K562 (cell line): Measurements from ENCODE around the gene RPP21. TPM values are rescaled to one million over a fixed set of nuclear protein-coding genes. Genes with fewer than 3 reads are reported as not detected.

Experiments
- BHLHE40 ChIP-seq: IDR thresholded peaks from 2 replicates; pipeline ENCODE4 v1.6.1; 2011; ENCODE audit warnings: low read length, improper control_type of control experiment
- BRF2 ChIP-seq: IDR thresholded peaks from 3 replicates; pipeline ENCODE4 v1.6.1; 2011; ENCODE audit warnings: borderline replicate concordance, mild to moderate bottlenecking; ENCODE audit not compliant: insufficient read length, insufficient read depth
- CCNT2 ChIP-seq: IDR thresholded peaks from 2 replicates; pipeline ENCODE4 v1.6.1; 2011; ENCODE audit warnings: borderline replicate concordance, low read depth, mild to moderate bottlenecking, moderate library complexity, mixed read lengths, low read length; ENCODE audit not compliant: insufficient read length; ENCODE audit errors: extremely low read depth
- ELK3 ChIP-seq: fragments of 450-650 bp; formaldehyde crosslinking; IDR thresholded peaks from 2 replicates; pipeline ENCODE4 v1.4.0; 2020; ENCODE audit warnings: mild to moderate bottlenecking
- EP300 ChIP-seq: IDR thresholded peaks from 2 replicates; pipeline ENCODE4 v1.6.1; 2012; ENCODE audit warnings: low read length, improper control_type of control experiment
- HMG20B ChIP-seq: fragments of 250-450 bp; sonication (Bioruptor Pico); IDR thresholded peaks from 2 replicates; pipeline ENCODE4 v1.5.0; 2021; ENCODE audit warnings: mild to moderate bottlenecking
- MAFG ChIP-seq: fragments of 450-650 bp; conservative IDR thresholded peaks from 2 replicates; pipeline ENCODE4 v1.6.1; 2016; ENCODE audit warnings: missing genetic modification characterization, missing compliant biosample characterization
- MNT ChIP-seq, 2 experiments: fragments of 450-650 bp; conservative IDR thresholded peaks; 2 replicates each; pipeline ENCODE4 v1.6.1; 2017; ENCODE audit warnings: mild to moderate bottlenecking in 2 of 2, moderate library complexity in 2 of 2
- NEUROD1 ChIP-seq: fragments of 150-350 bp; IDR thresholded peaks from 2 replicates; pipeline ENCODE4 v1.6.1; 2014; ENCODE audit warnings: borderline replicate concordance, low read length, low read depth; ENCODE audit not compliant: partially characterized antibody
- NFE2L1 ChIP-seq: fragments of 450-650 bp; IDR thresholded peaks from 2 replicates; pipeline ENCODE4 v1.6.1; 2016; ENCODE audit warnings: missing genetic modification characterization, low read depth, mild to moderate bottlenecking, missing compliant biosample characterization, moderate library complexity, borderline replicate concordance
- POLR2AphosphoS5 ChIP-seq: IDR thresholded peaks from 2 replicates; pipeline ENCODE4 v1.6.1; 2011; ENCODE audit warnings: mild to moderate bottlenecking, low read depth, low read length, moderate library complexity; ENCODE audit not compliant: control insufficient read depth, insufficient read depth
- RAD21 ChIP-seq, 2 experiments: fragments of 250-450 bp in 1 of 2; fragments of 450-650 bp in 1 of 2; sonication (Bioruptor Pico) in 1 of 2; formaldehyde crosslinking in 1 of 2; IDR thresholded peaks in 1 of 2; conservative IDR thresholded peaks in 1 of 2; 2 replicates each; pipeline versions ENCODE4 v1.4.0 to v1.8.0; 2020 to 2022; ENCODE audit warnings: mild to moderate bottlenecking in 2 of 2, moderate library complexity in 1 of 2
- SIN3A ChIP-seq, 2 experiments: fragments of 150-350 bp in 1 of 2; IDR thresholded peaks; 2 replicates each; pipeline ENCODE4 v1.6.1; 2011 to 2016; ENCODE audit warnings: borderline replicate concordance in 2 of 2, low read depth in 2 of 2, low read length in 2 of 2, mild to moderate bottlenecking in 2 of 2, moderate library complexity in 2 of 2; ENCODE audit not compliant: control insufficient read depth in 1 of 2
- STAT5B ChIP-seq: fragments of 250-450 bp; sonication (Bioruptor Pico); IDR thresholded peaks from 2 replicates; pipeline ENCODE4 v1.8.0; 2021; ENCODE audit warnings: mild to moderate bottlenecking, inconsistent platforms
- ZNF274 ChIP-seq: IDR thresholded peaks from 2 replicates; pipeline ENCODE4 v1.6.1; 2011; ENCODE audit warnings: low read depth, mild to moderate bottlenecking, low read length, moderate library complexity, borderline replicate concordance
- ZNF668 ChIP-seq: fragments of 250-450 bp; sonication (Bioruptor Pico); IDR thresholded peaks from 2 replicates; pipeline ENCODE4 v1.8.0; 2022; ENCODE audit warnings: mild to moderate bottlenecking, inconsistent platforms
- ZNF717 ChIP-seq: fragments of 250-450 bp; sonication (Bioruptor Pico); IDR thresholded peaks from 2 replicates; pipeline ENCODE4 v1.5.0; 2021
- ZSCAN32 ChIP-seq: fragments of 450-650 bp; formaldehyde crosslinking; IDR thresholded peaks from 2 replicates; pipeline ENCODE4 v1.4.0; 2020; ENCODE audit warnings: mild to moderate bottlenecking, moderate library complexity
- polyA plus RNA-seq, 8 experiments: library from polyadenylated mRNA; depleted of rRNA in 4 of 8; stranded (reverse) in 5 of 8; unstranded in 3 of 8; fragments of >200 nt; fragmentation: Nextera tagmentation in 2 of 8; fragmentation: Illumina TruSeq in 1 of 8; extraction: Ambion mirVana in 2 of 8; extraction: Trizol in 1 of 8; gene quantifications; 2 replicates each; pipeline versions ENCODE4 v1.2.1 to v1.2.3, GENCODE V29; 2011 to 2014; ENCODE audit warnings: inconsistent platforms in 1 of 8, missing spikeins in 1 of 8
- total RNA-seq, 7 experiments: library from RNA; depleted of rRNA in 6 of 7; stranded (reverse); fragments of >200 nt in 6 of 7; fragmentation: Illumina TruSeq in 2 of 7; extraction: Trizol in 2 of 7; gene quantifications; 2 replicates each; pipeline versions ENCODE4 v1.2.1 to v1.2.3, GENCODE V29; 2011 to 2021; ENCODE audit warnings: low replicate concordance in 1 of 7
- TF ChIP-seq, protein P1 (sequence below): fragments of 450-650 bp; formaldehyde crosslinking; IDR thresholded peaks from 2 replicates; pipeline ENCODE4 v1.4.0; 2022; ENCODE audit warnings: missing genetic modification characterization
- TF ChIP-seq, protein P2 (sequence below): fragments of 450-650 bp; formaldehyde crosslinking; IDR thresholded peaks from 2 replicates; pipeline ENCODE4 v1.4.0; 2020; ENCODE audit warnings: mild to moderate bottlenecking, moderate library complexity

RPP21 gene
- total and polyA plus RNA-seq, 9 of the 15 experiments (the other 6 are each of a cell fraction or from before 2014, with no cell fraction given) = 62.1 to 362 (median 166) TPM

GRCh38 chr6:30325150-30325872 is 19.6 kb upstream of the RPP21 start (continued):
- no peak for TF ChIP-seq HMG20B (CRISPR knock-in tag)
- no peak for TF ChIP-seq BRF2
- no peak for TF ChIP-seq ZNF274
- TF ChIP-seq NFE2L1 (tag) = no peak
- no peak for TF ChIP-seq POLR2AphosphoS5
- no peak for TF ChIP-seq ELK3
- TF ChIP-seq MNT (conservative IDR thresholded peaks at IDR 0.05) = no peak
- TF ChIP-seq SIN3A (IDR thresholded peaks at IDR 0.05; ENCODE audit: borderline replicate concordance in 2 of 2, control insufficient read depth in 1 of 2, low read depth in 2 of 2, low read length in 2 of 2) = peak in 1 of 2 experiments; percentile 60; a peak in 1 of 4 replicates
- no peak for TF ChIP-seq BHLHE40
- no peak for TF ChIP-seq MAFG (tag)
- TF ChIP-seq ZNF668 (CRISPR knock-in tag) = no peak
- TF ChIP-seq, protein P1, sequence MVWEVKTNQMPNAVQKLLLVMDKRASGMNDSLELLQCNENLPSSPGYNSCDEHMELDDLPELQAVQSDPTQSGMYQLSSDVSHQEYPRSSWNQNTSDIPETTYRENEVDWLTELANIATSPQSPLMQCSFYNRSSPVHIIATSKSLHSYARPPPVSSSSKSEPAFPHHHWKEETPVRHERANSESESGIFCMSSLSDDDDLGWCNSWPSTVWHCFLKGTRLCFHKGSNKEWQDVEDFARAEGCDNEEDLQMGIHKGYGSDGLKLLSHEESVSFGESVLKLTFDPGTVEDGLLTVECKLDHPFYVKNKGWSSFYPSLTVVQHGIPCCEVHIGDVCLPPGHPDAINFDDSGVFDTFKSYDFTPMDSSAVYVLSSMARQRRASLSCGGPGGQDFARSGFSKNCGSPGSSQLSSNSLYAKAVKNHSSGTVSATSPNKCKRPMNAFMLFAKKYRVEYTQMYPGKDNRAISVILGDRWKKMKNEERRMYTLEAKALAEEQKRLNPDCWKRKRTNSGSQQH = no peak
- TF ChIP-seq CCNT2 = no peak
- peak; percentile 9; the same call in 1 of the 2 replicates for TF ChIP-seq EP300
- TF ChIP-seq ZSCAN32 = no peak
- no peak for TF ChIP-seq STAT5B (CRISPR knock-in tag)
- TF ChIP-seq NEUROD1 = no peak
- TF ChIP-seq, protein P2, sequence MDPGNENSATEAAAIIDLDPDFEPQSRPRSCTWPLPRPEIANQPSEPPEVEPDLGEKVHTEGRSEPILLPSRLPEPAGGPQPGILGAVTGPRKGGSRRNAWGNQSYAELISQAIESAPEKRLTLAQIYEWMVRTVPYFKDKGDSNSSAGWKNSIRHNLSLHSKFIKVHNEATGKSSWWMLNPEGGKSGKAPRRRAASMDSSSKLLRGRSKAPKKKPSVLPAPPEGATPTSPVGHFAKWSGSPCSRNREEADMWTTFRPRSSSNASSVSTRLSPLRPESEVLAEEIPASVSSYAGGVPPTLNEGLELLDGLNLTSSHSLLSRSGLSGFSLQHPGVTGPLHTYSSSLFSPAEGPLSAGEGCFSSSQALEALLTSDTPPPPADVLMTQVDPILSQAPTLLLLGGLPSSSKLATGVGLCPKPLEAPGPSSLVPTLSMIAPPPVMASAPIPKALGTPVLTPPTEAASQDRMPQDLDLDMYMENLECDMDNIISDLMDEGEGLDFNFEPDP = no peak
- TF ChIP-seq RAD21 (CRISPR knock-in tag; conservative IDR thresholded peaks at IDR 0.05 in 1 of 2, IDR thresholded peaks at IDR 0.05 in 1 of 2) = no peak
- no peak for TF ChIP-seq ZNF717
